Measurements from ENCODE around the gene GPRC5C.
A peak's percentile ranks its signal among the peaks of the same experiment; 100 is the strongest.
"Not testable (repeated sequence)": the region's sequence is repeated elsewhere in the genome, so short reads cannot be mapped to it uniquely, and the experiment has no call there.

The GPRC5C gene

DNA sequence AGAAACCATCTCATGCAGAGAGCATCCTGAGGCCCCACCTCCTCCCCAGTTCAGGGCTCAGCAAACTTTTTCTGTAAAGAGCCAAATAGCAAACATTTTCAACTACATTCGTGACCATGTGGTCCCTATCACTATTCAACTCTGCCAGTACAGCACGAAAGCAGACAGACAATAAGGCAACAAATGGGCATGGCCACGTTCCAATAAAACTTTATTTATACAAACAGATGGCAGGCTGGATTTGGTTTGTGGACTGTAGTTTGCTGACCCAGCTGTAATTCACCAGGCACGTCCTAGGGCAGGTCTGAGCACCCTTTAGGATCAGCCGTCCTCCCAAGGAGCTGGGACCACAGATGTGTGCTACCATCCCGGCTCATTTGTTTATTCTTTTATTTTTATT is 27.1 kb upstream of the GPRC5C start:
- H3K4me3 ChIP-seq (ENCODE audit: low read depth, low read length): no peak overlapping the region

DNA sequence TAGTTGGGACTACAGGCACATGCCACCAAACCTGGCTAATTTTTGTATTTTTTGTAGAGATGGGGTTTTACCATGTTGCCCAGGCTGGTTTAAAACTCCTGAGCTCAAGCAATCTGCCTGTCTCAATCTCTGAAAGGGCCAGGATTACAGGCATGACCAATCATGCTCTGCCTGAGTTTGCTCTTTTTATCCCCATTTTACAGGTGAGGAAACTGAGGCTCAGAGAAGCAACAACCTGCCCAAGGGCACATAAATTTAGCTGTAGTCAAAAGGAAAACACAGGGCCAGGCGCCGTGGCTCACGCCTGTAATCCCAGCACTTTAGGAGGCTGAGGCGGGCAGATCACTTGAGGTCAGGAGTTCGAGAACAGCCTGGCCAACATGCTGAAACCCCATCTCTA is 26.6 kb upstream of the GPRC5C start:
- H3K4me3 ChIP-seq (ENCODE audit: low read depth, low read length): not testable (repeated sequence)

DNA sequence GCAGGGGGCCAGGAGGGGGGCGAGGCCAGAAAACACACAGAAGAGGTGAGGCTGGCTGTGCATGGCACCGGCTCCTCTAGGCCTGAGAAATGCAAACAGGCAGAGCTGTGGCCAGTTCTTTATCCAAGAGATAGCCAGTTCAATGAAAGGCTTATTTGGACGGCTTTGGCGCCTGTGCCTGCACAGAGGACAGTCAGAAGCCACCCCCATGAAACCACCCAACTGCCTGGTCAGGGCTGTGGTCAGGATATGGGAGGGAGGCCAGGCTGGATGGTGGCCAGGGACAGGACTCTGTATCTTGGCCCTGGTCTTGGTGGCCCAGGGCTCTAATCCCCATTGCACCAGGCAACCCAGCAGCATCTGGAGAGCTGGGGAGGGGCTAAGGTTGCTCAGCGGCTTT is 24.5 kb upstream of the GPRC5C start:
- H3K4me3 ChIP-seq (ENCODE audit: low read depth, low read length): no peak overlapping the region

DNA sequence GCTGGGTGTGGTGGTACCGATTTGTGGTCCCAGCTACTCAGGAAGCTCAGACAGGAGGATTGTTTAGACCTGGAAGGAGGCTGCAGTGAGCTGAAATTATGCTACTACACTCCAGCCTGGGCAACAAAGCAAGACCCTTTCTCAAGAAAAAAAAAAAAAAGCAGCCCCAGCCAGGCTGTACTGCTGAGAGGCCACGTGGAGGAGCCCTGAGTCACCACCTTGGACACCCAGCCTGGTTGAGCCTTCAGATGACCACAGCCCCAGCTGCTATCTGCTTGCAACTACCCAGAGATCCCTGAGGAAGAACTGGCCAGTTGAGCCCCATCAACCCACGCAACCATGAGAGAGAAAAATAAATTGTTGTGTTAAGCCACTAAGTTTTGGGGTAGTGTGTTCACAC is 23.6 kb upstream of the GPRC5C start:
- H3K4me3 ChIP-seq (ENCODE audit: low read depth, low read length): no peak overlapping the region

DNA sequence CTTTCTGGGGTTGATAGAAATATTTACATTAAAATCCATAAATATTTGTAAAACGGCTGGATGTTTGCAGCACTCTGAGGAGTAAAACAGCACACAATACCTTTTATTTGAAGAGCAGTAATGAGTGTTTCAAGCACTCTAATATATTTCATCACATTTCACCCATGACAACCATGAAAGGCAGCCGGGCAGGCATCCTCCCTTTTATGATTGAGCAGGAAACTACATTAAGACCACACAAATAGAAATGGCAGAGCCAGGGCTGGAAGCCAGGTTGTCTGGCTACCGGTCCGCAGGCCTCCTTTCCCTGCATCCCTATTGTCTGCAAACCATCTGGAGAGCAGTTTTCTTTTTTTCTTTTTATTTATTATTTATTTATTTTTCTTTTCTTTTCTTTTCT is 23.1 kb upstream of the GPRC5C start:
- no peak overlapping the region for H3K4me3 ChIP-seq (ENCODE audit: low read depth, low read length)

DNA sequence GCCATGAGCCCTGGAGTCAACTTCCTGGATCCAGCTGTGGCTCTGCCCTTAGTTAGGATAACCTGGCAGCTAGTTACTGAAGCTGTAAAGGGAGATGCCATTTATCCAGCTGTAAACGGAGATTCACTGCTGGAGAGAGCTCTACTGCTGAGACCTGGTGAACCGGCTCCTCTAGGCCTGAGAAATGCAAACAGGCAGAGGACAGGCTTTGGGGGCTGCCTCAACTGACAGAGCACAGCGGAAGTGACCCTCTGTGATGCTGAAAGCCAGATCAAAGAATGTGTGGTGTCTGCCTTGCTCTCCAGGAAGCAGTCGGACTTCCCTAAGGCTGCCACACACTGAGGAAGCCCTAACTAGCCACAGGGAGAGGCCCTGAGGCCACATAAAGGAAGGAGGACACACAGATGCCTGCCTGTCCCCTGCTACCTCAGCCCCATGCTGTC is 21.9 kb upstream of the GPRC5C start:
- H3K4me3 ChIP-seq (ENCODE audit: low read depth, low read length): no peak overlapping the region

DNA sequence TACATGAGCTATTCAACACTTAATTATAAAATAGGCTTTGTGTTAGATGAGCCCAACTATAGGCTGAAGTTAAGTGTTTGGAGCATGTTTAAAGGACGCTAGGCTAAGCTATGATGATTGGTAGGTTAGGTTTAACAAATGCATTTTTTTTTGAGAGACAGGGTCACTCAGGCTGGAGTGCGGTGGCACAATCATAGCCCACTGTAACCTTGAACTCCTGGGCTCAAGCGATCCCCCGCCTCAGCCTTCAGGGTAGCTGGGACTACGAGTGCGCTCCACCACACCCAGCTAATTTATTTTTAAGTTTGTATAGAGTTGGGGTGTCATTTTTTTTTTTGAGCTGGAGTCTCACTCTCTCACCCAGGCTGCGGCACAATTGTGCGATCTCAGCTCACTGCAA is 19.3 kb upstream of the GPRC5C start:
- no peak overlapping the region for H3K4me3 ChIP-seq (ENCODE audit: low read depth, low read length)

DNA sequence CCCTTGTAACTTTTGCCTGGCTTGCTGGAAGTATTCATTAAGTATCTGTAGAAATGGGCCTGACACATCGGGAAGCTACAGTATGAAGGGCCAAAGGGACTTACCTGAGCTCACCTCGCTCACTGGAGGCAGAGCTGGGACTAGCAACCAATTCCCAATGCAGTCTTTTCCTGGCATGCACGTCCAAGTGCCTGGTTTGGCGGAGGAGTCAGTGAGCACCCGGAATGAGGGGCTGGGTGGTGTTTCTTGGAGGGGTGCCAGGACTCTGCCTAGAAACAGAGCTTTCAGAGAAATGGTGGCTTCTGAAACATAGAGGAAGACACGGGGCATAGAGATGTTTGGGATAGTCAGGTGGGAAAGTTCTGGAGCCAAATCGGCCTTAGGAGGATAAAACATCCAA is 18.4 kb upstream of the GPRC5C start:
- H3K4me3 ChIP-seq (ENCODE audit: low read depth, low read length): no peak overlapping the region

DNA sequence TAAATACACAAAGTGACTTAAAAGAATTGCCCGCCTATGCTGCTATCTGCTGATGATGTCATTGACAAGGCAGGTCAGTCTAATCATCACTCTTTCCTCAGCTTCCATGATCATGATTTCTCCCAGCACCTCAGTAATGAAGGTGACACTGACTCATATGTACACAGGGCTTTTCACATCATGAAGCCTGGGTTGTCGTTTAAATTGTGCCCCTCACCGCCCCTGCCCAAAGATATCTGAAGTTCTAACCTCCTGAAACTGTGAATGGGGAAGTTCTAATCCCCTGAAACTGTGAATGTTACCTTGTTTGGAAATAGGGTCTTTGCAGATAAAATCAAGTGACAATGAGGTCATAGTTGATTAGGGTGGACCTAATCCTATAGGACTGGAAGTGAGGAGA is 17.4 kb upstream of the GPRC5C start:
- no peak overlapping the region for H3K4me3 ChIP-seq (ENCODE audit: low read depth, low read length)

DNA sequence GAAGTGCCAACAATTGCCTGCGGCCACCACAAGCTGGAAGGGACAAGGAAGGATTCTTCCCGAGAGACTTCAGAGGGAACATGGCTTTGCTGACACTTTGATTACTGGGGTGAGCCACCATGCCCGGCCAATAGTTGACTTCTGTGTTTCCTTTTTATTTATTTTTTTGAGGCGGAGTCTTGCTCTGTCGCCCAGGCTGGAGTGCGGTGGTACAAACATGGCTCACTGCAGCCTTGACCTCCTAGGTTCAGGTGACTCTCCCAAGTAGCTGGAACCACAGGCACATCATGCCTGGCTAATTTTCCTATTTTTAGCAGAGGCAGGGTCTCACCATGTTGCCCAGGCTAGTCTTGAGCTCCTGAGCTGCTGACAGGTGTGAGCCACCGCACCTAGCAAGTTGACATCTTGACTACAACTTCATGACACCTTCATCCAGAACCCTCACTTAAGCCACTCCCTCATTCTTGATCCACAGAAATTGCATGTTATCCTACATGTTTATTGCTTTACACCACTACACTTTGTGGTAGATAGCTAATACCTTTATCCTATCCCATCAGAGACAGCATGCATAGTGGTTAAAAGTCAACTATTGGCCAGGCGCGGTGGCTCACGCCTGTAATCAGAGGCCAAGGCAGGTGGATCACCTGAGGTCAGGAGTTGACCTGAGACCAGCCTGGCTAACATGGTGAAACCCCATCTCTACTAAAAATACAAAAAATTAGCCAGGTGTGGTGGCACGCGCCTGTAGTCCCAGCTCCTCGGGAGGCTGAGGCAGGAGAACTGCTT is 16.1 kb upstream of the GPRC5C start:
- no peak overlapping the region for H3K4me3 ChIP-seq (ENCODE audit: low read depth, low read length)

DNA sequence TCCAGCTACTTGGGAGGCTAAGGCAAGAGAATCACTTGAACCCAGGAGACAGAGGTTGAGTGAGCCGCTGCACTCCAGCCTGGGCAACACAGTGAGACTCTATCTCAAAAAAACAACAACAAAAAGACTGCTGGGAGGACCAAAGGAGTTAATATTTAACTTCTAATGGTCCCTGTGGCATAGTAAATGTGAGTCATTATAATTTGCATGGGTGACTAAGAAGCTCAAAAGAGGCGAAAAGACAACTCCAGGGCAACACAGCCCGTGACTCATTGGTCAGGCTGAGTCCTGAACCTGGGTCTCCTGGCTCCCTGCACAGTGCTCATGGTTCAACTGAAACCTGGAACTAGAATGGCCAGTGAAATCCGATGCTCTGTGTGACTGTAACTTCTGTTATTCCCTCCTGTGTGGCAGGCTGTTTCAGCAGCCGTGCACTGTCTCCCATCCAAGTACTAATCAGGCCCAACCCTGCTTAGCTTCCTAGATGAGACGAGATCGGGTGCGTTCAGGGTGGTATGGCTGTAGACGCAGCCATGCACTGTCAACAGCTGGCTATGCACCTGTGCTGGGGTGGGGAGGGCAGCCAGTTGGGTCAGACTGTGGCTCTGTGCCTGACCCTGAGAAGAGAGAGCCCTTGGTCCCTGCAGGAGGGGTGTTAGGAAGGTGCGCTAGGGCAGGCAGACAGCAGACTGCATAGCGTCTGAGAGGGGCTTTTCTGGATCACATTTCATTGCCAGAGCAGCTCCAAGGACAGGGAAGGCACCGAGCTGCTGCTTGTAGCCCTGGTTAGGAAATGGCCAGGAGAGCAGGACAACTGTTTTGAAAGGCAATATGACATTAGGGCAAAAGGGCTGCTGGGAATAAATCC is 14.5 kb upstream of the GPRC5C start:
- no peak overlapping the region for H3K4me3 ChIP-seq (ENCODE audit: low read depth, low read length)

DNA sequence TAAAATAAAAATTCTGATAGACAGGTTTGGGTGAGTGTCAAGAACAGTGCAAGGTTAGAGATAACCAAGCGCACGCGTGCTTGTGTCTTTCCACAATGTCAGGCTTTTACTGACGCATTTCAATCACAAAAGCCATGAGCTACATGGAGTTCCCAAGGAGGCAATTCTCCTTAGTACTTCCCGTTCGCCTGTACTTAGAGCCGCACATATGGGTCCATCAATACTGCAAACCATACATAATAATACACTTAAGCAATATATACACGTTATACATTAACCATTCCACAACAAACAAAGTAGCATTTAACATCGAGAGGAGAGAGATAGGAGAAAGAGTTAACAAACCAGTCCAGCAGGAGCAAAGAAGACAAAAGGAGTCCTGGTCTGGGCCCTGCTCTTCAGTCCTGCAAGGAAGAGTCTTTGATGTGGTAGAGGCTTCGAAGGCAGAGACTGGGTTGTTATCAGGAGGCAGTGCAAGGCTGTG is 11.9 kb upstream of the GPRC5C start:
- H3K4me3 ChIP-seq (ENCODE audit: low read depth, low read length): no peak overlapping the region

DNA sequence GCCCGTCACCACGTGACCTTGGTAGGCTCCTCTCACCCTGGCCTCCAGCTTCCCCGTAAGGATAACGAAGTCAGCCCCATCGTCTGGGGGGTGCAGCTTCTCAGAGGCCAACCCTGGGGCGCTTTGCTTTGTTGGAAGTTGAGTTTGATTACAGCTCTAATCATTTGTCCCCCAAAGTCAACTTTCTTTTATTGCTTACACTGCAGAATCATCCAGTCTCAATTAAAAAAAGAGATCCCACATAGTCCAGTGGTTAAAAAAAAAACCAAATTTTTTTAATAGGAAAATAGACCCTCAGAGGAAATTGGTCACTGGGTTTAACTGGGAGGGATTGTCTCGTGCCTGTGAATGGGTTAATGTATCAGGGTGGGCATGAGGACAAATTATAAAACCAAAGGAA is 7.8 kb upstream of the GPRC5C start:
- no peak overlapping the region for H3K4me3 ChIP-seq (ENCODE audit: low read depth, low read length)

DNA sequence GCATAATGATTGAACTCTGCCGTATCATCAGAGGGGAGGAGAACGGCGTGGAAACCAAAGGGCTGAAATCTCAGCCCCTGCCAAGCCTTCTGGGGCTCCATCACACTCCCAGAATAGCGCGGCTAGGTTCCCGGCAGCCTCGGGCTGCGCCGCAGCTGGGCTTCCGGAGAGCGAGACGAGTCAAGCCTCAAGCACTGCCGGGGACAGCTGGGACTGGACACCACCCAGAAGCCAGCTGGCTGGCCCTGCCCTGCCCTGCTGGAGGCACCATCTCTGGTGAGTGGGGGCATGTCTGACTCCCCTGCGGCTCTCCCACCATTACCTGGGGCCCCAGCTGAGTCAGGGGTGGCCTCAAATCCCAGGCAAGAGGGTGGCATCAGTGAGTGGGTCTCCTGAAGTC is 7.2 kb upstream of the GPRC5C start:
- H3K4me3 ChIP-seq (ENCODE audit: low read depth, low read length): no peak overlapping the region

DNA sequence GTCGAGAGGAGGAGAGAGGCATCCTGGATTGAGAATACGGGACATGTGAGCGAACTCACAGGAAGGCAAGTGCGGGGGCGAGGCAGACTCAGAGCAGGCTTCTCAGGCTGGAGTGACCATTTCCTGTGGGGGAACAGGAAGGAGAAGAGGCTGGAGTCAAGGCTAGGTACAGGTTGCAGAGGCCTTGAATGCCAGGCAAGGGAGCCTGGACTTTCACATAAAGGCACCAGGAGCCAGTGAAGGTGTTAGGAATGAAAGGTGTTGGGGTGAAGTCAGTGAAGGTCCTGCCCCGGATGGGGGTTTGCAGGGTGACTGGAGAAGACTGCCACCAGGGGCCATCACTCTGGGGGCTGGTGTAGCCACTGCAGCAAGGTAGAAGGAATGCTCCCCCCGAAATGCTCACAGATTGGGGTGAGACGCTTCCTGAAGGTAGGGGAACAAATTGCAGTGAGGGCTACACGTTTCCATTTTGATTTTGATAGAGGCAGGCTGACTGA is 5.3 kb upstream of the GPRC5C start:
- H3K4me3 ChIP-seq (ENCODE audit: low read depth, low read length): no peak overlapping the region

DNA sequence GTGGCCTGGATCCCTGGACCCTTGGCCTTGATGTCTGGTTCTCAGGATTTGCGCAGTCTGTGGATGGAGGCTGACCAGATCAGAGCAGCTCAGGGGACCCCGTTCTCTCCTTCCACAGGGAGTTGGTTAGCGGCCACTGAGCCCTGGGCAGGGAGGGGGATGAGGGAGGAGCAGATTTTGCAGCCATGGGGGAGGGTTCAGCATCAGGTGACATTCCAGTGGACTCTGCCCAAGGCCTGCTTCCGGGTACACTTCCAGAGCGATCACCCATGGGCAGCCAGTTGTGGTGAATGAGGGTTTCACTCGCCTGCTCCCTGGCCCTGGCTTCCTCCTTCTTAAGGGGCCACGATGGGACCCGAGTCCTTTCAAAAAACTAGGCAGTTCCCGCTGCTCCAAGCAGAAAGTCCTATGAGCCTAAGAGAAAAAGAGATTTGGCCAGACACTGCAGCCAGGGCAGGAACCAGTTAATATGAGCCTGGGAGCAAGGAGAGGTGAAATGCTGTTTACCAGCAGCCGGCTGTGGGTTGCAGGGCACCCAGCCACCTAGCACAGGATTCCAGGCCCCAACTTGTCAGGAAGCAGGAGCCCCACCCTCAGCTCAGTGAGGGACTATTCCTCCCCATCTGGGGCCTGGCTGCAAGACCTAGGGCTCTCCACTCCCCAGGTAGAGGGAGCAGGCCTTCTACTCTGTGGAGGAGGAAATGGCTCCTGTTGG is 4.7 kb upstream of the GPRC5C start:
- no peak overlapping the region for H3K4me3 ChIP-seq (ENCODE audit: low read depth, low read length)

DNA sequence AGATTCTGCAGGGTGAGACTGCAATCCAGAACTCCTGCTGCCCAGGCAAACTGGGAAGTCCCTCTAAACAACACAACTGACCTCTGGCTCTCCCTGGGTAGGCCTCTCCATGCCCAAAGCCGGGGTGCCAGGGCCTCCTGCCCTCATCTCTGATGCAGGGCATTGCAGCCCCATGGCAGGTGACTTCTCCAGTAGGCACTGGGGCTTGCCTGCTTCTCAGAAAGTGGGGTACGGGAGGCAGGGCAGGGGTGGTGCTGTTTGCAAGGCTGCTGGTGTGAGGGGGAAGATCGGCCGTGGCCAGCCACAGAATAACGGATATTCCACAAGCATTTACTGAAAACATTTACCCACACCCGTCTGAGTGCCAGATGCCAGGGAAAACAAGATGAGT is 4.1 kb upstream of the GPRC5C start:
- no peak overlapping the region for H3K4me3 ChIP-seq (ENCODE audit: low read depth, low read length)

DNA sequence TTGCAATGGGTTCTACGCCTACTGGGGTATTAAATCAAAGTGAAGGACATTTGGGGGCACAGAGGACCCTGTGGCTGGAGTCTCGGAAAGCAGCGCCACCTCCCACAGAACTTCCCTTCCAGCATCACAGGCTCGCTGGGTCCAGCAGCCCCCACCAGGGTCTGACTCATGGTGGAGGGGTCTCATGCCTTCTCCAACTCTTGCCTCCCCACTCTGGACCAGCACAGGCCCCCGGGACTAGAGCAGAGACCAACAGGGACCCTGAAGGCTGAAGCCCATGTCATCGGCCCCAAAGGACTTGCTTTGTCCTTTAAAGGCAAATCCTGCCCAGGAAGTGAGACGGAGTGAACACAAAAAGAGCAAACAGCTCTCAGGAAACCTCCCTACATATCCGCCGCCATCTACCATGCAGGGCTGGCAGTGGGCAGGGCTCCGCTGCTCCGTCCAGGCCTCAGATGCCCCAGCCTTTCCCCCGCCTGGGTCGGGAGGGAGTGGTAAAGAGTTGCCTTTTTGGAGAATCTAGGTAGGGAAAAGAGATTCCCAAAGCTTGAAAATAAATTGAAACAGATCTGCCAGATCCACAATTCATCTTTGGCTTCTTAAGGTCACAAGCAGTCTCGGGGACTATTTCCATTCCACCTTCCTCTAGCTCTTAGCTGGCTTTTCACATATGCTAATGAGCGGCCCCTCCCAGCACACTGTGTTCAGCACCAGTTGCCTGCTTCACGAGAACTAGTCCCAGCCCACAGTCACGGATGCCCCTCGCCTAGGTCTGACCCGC is 2.1 kb upstream of the GPRC5C start:
- peak overlapping the region; percentile 78 for H3K4me3 ChIP-seq (ENCODE audit: low read depth, low read length)

DNA sequence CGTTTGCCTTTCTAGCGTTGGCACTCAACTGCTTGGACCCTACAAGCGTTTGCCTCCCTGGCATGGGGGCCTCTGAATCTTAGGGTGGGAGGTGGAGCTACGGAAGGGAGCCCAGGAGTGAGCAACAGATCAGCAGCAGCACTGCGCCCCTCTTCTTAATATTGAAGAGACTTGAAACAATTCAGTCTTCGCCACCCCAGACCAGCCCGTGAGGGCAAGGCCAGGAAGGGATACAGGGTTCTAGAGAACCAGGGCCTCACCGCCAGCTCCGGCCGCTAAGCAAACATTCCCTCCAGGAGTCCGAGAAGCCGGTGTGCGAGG is 1.5 kb upstream of the GPRC5C start:
- peak overlapping the region; percentile 78 for H3K4me3 ChIP-seq (ENCODE audit: low read depth, low read length)

DNA sequence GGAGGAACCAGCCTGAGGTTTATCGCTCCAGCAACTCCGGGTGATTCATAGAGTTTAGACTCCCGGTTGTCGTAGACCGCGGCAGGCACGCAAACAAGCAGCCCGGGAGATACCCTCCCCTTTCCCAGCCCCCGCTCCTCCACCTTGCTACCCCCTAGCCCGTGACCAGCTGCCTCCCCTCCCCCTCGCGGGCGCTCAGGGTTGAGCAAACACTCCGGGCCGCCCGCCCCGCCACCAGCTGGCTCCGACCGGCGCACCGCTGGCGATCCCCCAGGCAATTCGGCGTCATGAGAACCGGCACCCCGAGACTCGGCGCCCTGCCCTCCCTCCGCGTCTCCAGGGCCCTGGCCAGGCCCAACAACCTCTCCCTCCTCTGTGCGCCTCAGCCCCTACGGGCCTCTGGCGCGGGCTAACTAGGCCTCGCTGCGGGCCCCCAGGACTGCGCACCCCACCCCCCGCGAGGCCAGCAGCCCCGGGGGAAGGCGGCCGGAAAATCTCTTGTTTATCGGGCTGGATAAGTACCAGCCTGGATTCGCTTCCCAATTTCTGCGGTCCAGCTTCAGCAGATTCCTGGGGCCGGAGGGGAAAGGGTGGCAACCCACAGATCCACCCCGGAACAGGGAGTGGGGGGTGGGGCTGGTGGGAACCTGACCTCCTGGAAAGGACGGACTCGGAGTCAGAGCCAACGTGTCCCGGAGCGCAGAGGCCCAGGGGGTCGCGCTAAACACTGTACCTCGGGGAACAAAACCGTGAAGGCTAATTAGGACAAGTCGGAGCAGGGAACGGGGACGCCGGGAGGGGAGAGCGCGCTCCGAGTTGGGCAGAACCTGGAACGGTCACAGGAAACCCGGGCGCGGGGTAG is 951 bp upstream of the GPRC5C start:
- H3K4me3 ChIP-seq (ENCODE audit: low read depth, low read length): peak overlapping the region; percentile 78
